Kidney epithelial cell (primary cell): ENCODE data around the gene CRACR2B. TPM values are rescaled to one million over a fixed set of nuclear protein-coding genes. Genes with fewer than 3 reads are reported as not detected.
A peak's percentile ranks its signal among the peaks of the same experiment; 100 is the strongest.

Source experiments
- DNase-seq: peaks from one replicate; pipeline ENCODE4 v3.0.0-alpha.2; 2010; ENCODE audit warnings: low read depth
- H3K27me3 ChIP-seq: 2 replicates; pipeline ENCODE4 v1.6.0; 2011; ENCODE audit warnings: low read length; ENCODE audit not compliant: control insufficient read depth, insufficient read depth
- H3K36me3 ChIP-seq: 2 replicates; pipeline ENCODE4 v1.5.1; 2011; ENCODE audit warnings: low read length; ENCODE audit not compliant: control insufficient read depth, insufficient read depth
- H3K4me3 ChIP-seq: 2 replicates; pipeline ENCODE4 v1.5.1; 2011; ENCODE audit warnings: low read depth, mild to moderate bottlenecking, control low read depth, low read length
- CTCF ChIP-seq: IDR thresholded peaks from 2 replicates; pipeline ENCODE4 v1.5.1; 2011; ENCODE audit warnings: mild to moderate bottlenecking, moderate library complexity, low read length, control low read depth, inconsistent platforms; ENCODE audit not compliant: insufficient read depth, poor library complexity, severe bottlenecking
- total RNA-seq: library from RNA; depleted of rRNA; stranded (reverse); fragments of >200 nt; gene quantifications from 2 replicates; pipeline ENCODE4 v1.2.3, GENCODE V29; 2015

Gene CRACR2B
- total RNA-seq, 1 donor from 2014 or later = 19.7 TPM

- no peak for DNase-seq
- H3K27me3 ChIP-seq = no peaks in the 10 kb centered on the region
Measured at GRCh38 chr11:802018-802617, 25.6 kb upstream of the CRACR2B start.

GRCh38 chr11:802693-803466, 24.8 kb upstream of the CRACR2B start:
- no peak for TF ChIP-seq CTCF
- no peak overlapping the region for H3K4me3 ChIP-seq
- no peaks in the 10 kb centered on the region for H3K36me3 ChIP-seq
- no peaks in the 10 kb centered on the region for H3K27me3 ChIP-seq
- DNase-seq = no peak

More at GRCh38 chr11:802018-802617, 25.6 kb upstream of the CRACR2B start:
- Histone ChIP-seq H3K4me3 (no peak overlapping the region), H3K36me3 (no peaks in the 10 kb centered on the region)
- no peak for TF ChIP-seq CTCF

GRCh38 chr11:803467-803742, 24.3 kb upstream of the CRACR2B start:
- no peak for DNase-seq
- Histone ChIP-seq H3K36me3 (no peaks in the 10 kb centered on the region), H3K4me3 (no peak overlapping the region), H3K27me3 (no peaks in the 10 kb centered on the region)
- TF ChIP-seq CTCF = no peak

GRCh38 chr11:803770-804598, 23.7 kb upstream of the CRACR2B start:
- Histone ChIP-seq H3K27me3 (no peaks in the 10 kb centered on the region), H3K36me3 (no peaks in the 10 kb centered on the region), H3K4me3 (peak overlapping the region; percentile 43)
- TF ChIP-seq CTCF = no peak
- DNase-seq = no peak

GRCh38 chr11:804599-804964, 23.1 kb upstream of the CRACR2B start:
- DNase-seq = no peak
- no peak for TF ChIP-seq CTCF
- Histone ChIP-seq H3K27me3 (no peaks in the 10 kb centered on the region), H3K36me3 (no peaks in the 10 kb centered on the region), H3K4me3 (peak overlapping the region; percentile 43)
